GM21360 (cell line): ENCODE measurements around the gene CLEC3A.
A peak's percentile ranks its signal among the peaks of the same experiment; 100 is the strongest.
"Not testable (repeated sequence)": the region's sequence is repeated elsewhere in the genome, so short reads cannot be mapped to it uniquely, and the experiment has no call there.

ENCODE experiments used
- ATAC-seq: cut with Tn5 transposase; IDR thresholded peaks from one replicate; pipeline ENCODE4 v1.9.1; 2021; ENCODE audit warnings: mild to moderate bottlenecking, moderate library complexity; ENCODE audit not compliant: unreplicated experiment

The CLEC3A gene

GRCh38 chr16:78022347-78023060 is at the start of gene CLEC3A:
Gene CLEC3A, plus strand, starts transcription at chr16:78022548. Its CDS starts 79 bp downstream, at chr16:78022627.
- no peak for ATAC-seq

GRCh38 chr16:77974883-77975282 is 47.5 kb upstream of the CLEC3A start:
- ATAC-seq: no peak

GRCh38 chr16:77975942-77976341 is 46.4 kb upstream of the CLEC3A start:
- no peak for ATAC-seq

GRCh38 chr16:77977339-77977738 is 45.0 kb upstream of the CLEC3A start:
- no peak for ATAC-seq

- no peak for ATAC-seq
Measured at GRCh38 chr16:77985111-77985510, 37.2 kb upstream of the CLEC3A start.

- ATAC-seq: no peak
Measured at GRCh38 chr16:77986011-77986740, 36.2 kb upstream of the CLEC3A start.

- ATAC-seq: no peak
Measured at GRCh38 chr16:77987810-77988209, 34.5 kb upstream of the CLEC3A start.

GRCh38 chr16:77989846-77990245 is 32.5 kb upstream of the CLEC3A start:
- ATAC-seq: no peak

GRCh38 chr16:77991701-77992100 is 30.6 kb upstream of the CLEC3A start:
- no peak for ATAC-seq

- ATAC-seq: not testable (repeated sequence)
Measured at GRCh38 chr16:77992381-77992780, 30.0 kb upstream of the CLEC3A start.

GRCh38 chr16:77993111-77993985 is 29.0 kb upstream of the CLEC3A start:
- ATAC-seq: no peak

- no peak for ATAC-seq
Measured at GRCh38 chr16:77995843-77996455, 26.4 kb upstream of the CLEC3A start.

- ATAC-seq: no peak
Measured at GRCh38 chr16:77998350-77999023, 23.9 kb upstream of the CLEC3A start.

GRCh38 chr16:78001451-78002025 is 20.8 kb upstream of the CLEC3A start:
- ATAC-seq: no peak

GRCh38 chr16:78002915-78003538 is 19.3 kb upstream of the CLEC3A start:
- ATAC-seq: peak; percentile 98

- ATAC-seq: no peak
Measured at GRCh38 chr16:78004517-78004916, 17.8 kb upstream of the CLEC3A start.

- no peak for ATAC-seq
Measured at GRCh38 chr16:78005881-78006280, 16.5 kb upstream of the CLEC3A start.

GRCh38 chr16:78007121-78007520 is 15.2 kb upstream of the CLEC3A start:
- no peak for ATAC-seq

GRCh38 chr16:78024159-78024558 is 1.8 kb downstream of the CLEC3A start:
- ATAC-seq: no peak

GRCh38 chr16:78025631-78026030 is 3.3 kb downstream of the CLEC3A start:
- ATAC-seq: no peak
